VCaP (cell line): ENCODE data around the gene PROSER3.
A peak's percentile ranks its signal among the peaks of the same experiment; 100 is the strongest.

ENCODE experiments used
- H3K27ac ChIP-seq: fragments of 450-650 bp; 2 replicates; pipeline ENCODE4 v1.5.1; 2017
- TF ChIP-seq, protein P1 (sequence below): fragments of 450-650 bp; conservative IDR thresholded peaks from 2 replicates; pipeline ENCODE4 v1.5.1; 2017; ENCODE audit warnings: mild to moderate bottlenecking, moderate library complexity

PROSER3 gene

GRCh38 chr19:35714601-35715354 is 43.2 kb upstream of the PROSER3 start:
- TF ChIP-seq, protein P1, sequence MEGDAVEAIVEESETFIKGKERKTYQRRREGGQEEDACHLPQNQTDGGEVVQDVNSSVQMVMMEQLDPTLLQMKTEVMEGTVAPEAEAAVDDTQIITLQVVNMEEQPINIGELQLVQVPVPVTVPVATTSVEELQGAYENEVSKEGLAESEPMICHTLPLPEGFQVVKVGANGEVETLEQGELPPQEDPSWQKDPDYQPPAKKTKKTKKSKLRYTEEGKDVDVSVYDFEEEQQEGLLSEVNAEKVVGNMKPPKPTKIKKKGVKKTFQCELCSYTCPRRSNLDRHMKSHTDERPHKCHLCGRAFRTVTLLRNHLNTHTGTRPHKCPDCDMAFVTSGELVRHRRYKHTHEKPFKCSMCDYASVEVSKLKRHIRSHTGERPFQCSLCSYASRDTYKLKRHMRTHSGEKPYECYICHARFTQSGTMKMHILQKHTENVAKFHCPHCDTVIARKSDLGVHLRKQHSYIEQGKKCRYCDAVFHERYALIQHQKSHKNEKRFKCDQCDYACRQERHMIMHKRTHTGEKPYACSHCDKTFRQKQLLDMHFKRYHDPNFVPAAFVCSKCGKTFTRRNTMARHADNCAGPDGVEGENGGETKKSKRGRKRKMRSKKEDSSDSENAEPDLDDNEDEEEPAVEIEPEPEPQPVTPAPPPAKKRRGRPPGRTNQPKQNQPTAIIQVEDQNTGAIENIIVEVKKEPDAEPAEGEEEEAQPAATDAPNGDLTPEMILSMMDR: peak; percentile 28; the same call in 1 of the 2 replicates
- H3K27ac ChIP-seq: peak overlapping the region; percentile 98

DNA sequence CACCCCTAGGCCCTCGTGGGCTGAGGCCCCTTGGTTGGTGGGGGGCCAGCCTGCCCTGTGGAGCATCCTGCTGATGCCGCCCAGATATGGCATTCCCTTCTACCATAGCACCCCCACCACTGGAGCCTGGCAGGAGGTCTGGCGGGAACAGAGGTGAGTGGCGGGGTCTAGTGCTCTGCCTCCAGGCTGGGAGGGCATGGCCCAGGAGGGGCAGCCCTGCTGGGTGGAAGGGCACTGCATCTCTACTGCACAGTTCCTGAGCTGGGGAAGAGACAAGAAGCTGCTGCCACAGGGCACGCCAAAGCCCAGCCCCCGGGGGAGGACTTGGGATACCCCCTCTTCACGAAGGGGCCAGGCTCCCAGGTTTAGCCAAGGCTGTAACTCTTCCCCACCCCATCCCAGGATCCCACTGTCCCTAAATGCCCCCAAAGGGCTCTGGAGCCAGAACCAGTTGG is 42.6 kb upstream of the PROSER3 start:
- H3K27ac ChIP-seq: peak overlapping the region; percentile 98

DNA sequence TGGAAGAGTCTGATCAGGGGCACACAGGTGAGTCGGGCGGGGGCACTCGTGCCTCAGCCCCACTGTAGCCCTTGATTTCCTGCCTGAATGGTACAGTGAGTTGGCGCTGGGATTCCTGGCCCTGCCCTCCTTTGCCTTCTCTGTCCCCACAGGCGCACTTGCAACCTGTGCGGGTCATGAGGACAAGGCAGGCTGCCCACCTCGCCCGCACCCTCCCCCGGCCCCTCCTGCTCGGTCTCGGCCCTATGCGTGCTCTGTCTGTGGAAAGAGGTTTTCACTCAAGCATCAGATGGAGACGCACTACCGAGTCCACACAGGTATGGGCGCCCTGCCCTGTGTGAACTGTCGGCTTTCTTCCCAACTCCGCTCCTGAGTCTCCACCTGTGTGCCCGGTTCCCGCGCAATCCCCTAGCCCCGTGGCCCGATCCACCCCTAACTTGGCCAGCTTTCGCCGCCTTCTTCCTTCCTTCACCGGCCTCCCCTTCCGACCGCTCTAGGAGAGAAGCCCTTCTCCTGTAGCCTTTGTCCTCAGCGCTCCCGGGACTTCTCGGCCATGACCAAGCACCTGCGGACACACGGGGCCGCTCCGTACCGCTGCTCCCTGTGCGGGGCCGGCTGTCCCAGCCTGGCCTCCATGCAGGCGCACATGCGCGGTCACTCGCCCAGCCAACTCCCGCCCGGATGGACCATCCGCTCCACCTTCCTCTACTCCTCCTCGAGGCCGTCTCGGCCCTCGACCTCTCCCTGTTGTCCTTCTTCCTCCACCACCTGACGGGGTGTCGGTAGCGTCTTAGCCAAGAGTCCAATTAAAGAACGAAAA is 41.8 kb upstream of the PROSER3 start:
- H3K27ac ChIP-seq: peak overlapping the region; percentile 98
- TF ChIP-seq, protein P1: no peak

More for the DNA sequence above, 42.6 kb upstream of the PROSER3 start:
- TF ChIP-seq, protein P1: no peak

DNA sequence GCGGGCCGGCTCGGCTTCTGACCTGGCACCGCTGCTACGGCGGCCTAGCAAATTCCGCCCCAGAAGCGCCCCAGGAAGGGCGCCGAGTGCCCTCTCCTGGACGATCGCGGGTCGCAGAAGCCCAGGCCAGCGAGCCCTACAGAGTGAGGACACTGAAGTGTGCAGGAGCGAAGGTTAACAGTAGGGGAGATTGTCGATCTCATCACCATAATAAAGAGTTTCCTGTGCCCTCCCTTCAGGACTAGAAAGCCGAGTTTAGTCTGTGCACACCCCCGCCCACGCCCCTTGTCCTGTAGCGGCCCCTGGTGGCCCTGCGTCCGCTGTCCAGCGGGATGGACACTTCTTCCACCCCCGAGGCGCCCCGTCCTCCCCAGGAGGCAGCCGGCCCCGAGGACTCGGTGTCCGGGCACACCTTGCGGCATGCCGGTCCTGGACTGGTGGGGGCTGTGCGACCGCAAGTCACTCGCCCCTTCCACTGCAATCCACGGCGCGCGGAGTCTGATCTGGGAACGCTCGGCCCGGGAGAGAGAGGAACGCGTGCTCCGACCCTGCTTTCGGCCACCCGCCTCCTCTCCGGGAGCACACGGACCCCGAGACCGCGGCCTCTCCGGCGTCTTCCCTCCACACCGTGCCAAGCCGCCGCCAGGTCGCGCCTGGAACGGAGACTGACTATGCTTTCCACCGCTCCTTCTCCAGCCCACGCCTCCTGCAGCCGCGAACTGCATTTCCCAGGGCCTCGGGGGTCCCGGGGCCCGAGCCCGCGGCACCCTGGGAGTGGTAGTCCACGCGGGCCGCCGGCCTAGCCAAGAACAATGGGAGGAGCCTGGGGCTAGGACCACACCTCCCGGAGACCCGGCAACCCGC is 40.9 kb upstream of the PROSER3 start:
- H3K27ac ChIP-seq: peak overlapping the region; percentile 98
- TF ChIP-seq, protein P1: peak; percentile 98

GRCh38 chr19:35717665-35718344 is 40.2 kb upstream of the PROSER3 start, which contains the start of gene KMT2B:
Gene KMT2B, plus strand, starts transcription at chr19:35718003. Its CDS starts 16 bp downstream, at chr19:35718019.
- TF ChIP-seq, protein P1: no peak
- H3K27ac ChIP-seq: peak within 1 kb of the TSS; percentile 98

GRCh38 chr19:35718345-35719041 is 39.5 kb upstream of the PROSER3 start:
- H3K27ac ChIP-seq: peak overlapping the region; percentile 98
- TF ChIP-seq, protein P1: no peak
